SH-SY5Y (cell line): ENCODE measurements around the gene SUSD2.

Experiments
- GATA2 ChIP-seq: IDR thresholded peaks from 2 replicates; pipeline ENCODE4 v1.6.1; 2011; ENCODE audit warnings: mild to moderate bottlenecking, low read depth, low read length
- GATA3 ChIP-seq: IDR thresholded peaks from 2 replicates; pipeline ENCODE4 v1.6.1; 2011; ENCODE audit warnings: low read depth, mild to moderate bottlenecking, low read length, moderate library complexity

SUSD2 gene

GRCh38 chr22:24208012-24208749 lies 26.9 kb downstream of the SUSD2 start:
- TF ChIP-seq GATA2 (no peak), GATA3 (no peak)

- no peak for TF ChIP-seq GATA2
Measured at GRCh38 chr22:24209016-24209415, 27.7 kb downstream of the SUSD2 start.

- TF ChIP-seq GATA2 (no peak), GATA3 (no peak)
Measured at GRCh38 chr22:24209687-24210086, 28.4 kb downstream of the SUSD2 start.

DNA sequence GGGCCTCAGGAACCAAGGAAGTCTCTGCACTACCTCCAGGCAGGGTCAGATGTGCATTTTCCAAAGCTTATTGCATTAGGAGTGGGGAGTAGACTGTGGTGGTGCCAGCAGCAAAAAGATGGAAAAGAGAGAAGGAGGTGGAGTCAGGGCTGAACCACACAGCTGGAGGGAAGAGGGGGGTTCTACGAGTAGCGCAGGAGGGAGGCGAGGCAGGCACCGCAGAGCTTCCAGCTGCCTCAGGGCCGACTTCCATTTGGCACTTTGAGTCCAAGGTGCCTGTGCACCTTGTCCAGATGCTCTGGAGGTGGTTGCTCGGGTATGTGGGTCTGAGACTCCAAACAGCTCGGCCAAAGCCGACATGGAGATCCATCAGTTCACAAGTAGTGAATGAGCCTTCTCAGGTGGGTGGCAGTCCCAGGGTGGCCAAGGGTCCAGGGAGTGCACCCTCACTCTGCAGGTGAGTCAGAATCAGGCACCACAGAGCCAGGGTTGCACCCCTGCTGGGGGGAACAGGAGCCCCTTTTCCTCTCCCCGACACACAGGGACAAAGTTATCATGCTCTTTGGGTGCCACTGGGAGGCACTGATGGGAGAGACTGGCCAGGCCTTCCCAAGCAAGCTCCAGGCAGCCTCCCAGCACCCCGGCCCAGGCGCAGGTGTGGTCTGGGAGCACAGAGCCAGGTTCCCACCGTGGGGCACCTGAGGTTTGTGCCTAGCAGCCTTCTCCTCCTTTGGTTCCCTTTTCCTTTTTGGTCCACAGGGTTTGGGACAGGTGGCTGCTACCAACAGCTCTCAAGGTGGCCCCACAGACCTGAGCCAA lies 33.4 kb downstream of the SUSD2 start:
- TF ChIP-seq GATA3, result no peak
- TF ChIP-seq GATA2, result no peak

GRCh38 chr22:24216541-24217209 lies 35.4 kb downstream of the SUSD2 start:
- TF ChIP-seq GATA3, result no peak
- TF ChIP-seq GATA2, result no peak

- no peak for TF ChIP-seq GATA2
- TF ChIP-seq GATA3, result no peak
Measured at GRCh38 chr22:24217384-24217783, 36.1 kb downstream of the SUSD2 start.

DNA sequence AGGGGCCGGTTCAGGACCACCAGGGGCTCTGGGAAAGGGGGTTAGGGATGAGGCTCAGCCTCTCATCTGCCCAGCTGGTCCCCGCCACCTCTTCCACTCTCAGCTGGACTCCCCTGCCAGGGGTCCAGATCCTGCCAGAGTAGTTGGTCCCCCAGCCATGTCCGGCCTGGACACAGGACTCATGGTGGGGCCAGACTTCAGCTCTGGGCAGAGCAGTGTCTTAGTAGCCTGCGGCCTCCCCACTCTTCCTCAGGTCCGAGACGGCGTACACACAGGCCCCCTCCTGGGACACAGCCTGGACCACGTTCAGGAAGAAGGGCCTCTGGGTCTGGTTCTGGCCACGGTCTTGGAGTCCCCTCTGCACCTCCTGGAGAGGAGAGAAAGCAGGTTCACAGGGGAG lies 38.5 kb downstream of the SUSD2 start:
- no peak for TF ChIP-seq GATA3
- no peak for TF ChIP-seq GATA2

DNA sequence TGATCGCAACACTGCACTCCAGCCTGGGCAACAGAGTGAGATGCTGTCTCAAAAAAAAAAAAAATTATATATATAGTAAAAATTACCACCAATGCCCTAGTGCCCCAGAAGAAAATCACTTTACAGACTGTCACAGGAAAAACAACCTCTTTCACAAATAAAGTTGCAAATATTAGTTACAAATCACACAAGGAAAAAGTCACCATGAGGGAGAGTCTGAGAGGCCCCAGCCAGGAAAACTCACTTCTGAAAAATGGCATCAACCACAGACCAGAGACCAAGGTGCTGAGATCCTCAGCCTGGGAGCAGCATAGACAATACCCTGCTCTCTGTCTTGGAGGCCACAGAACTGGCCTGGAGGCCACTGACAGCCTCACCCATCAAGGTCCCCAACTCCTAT lies 43.2 kb downstream of the SUSD2 start:
- TF ChIP-seq GATA3 (no peak), GATA2 (no peak)

DNA sequence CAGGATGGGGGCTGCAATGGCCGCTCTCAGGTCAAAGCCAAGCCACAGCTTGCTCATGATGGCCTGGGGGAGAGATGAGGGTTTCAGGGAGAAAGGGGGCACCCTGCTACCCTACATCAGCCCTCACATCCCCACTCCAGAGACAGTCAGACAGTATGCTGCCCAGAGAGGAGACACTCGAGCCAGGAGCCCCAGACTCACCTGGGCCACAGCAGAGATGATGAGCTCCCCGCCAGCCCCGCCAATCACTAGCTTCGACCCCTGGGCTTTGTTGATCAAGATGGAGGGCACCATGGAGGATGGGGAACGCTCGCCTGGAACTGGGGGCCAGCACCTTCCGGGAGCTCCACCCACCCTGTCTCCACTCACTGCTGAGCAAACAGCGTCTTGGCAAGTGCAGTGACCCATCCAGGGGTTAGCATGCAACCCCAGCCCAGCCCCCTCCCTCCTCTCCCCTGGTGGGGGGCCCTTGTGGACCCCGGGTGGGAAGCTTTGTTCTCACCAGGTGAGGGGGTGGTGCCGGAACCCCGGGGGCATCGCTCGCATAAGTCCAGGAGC lies 43.8 kb downstream of the SUSD2 start:
- TF ChIP-seq GATA3 (no peak), GATA2 (no peak)

- TF ChIP-seq GATA3 (no peak), GATA2 (no peak)
Measured at GRCh38 chr22:24225951-24226350, 44.7 kb downstream of the SUSD2 start.

DNA sequence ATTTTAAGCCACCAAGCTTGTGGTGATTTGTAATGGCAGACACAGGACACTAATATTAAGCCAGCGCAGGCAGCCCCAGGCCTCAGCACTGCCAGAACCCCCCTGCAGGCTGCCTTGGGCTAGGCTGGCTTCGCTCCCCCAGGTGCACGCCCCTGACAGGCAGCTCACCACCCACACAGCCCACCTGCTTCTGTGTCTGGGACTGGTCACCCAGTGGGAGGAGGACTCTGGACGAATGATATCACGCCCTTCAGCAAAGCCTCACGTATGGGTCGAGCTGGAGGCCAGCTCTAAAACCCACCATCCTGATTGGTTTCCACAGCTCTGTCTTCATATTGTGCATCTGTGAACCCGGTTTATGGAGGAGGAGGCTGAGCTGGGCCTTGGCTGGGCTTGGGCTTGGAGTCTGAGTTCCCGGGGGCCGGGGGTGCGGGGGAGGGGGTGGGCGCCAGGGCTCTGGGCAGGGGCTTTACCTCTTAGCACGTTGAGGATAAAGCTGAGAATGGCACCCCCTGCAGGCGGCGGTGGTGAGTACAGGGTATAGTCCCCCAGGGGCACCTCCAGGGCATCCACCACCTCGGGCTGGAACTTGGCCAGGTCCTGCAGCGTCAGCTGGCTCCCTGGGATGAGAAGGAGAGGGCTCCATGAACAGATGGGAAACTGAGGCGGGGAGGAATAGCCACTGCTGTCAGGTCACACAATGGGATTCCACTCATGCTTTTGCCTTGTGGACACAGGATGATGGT lies 49.8 kb downstream of the SUSD2 start:
- no peak for TF ChIP-seq GATA3
- no peak for TF ChIP-seq GATA2

GRCh38 chr22:24231706-24232105 lies 50.4 kb downstream of the SUSD2 start:
- TF ChIP-seq GATA2 (no peak), GATA3 (no peak)

DNA sequence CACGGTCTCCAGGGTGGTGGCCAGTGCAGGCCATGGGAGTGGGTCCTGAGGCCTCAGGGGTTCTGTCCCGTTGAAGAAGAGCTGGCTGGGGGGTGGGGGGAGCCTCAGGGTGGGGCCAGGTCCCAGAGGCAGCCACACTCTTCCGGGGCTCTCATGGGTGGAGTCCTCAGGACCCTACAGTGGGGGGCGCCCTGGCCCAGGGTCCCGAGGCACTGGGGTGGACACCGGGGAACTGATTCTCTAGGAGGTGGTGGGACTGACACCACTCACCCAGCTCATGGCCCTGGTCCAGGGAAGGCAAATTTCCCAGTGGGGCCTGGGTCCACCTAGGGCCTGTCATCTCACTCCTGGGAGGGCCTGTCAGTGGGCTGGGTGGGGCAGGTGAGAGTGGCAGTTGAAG lies 50.8 kb downstream of the SUSD2 start:
- TF ChIP-seq GATA3 (no peak), GATA2 (no peak)

GRCh38 chr22:24232725-24233124 lies 51.4 kb downstream of the SUSD2 start:
- TF ChIP-seq GATA2 (no peak), GATA3 (no peak)
